ENCODE results near the gene HLA-DMB. TPM values are rescaled to one million over a fixed set of nuclear protein-coding genes. Genes with fewer than 3 reads are reported as not detected.
A peak's percentile ranks its signal among the peaks of the same experiment; 100 is the strongest.

HLA-DMB gene
- total and polyA plus RNA-seq, 10 of the 15 experiments (the other 5 are each of a cell fraction or from before 2014, with no cell fraction given), result 114 to 173 (median 150) TPM

DNA sequence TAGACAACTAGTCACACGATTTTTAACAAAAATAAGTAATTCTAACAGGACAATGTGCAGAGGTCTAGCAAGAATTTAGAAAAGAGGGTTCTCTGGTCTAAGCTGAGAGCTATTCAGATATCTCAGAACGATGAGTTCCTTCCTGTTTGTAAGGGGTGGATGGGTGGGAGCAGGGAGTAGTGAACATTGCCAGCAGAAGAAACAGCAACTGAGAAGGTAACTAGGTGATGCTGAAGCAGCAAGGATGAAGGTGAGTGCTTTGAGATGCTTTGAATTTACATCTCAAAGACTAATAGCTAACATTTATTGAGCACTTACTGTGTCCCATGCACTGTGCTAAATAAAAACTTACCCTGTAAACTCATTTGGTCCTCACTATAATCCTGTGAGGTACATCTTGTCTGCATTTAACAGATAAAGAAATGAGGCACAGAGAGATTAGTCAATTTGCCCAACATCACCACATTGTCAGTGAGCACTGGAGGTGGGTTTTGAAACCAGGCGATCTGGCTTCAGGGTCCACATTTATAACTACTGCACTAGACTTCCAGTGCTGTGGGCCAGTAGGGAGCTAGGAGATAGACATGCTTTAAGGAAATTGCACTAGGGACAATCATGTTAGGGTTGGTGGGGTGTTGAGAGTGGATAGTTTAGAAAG lies 43.3 kb upstream of the HLA-DMB start:
- BruUV-seq (replicated peaks), result no TSS peak
- no peak for FAIRE-seq
- Histone ChIP-seq H3K9me3 (replicated peaks; ENCODE audit: control insufficient read depth, insufficient read depth, low read length) (no peaks in the 10 kb centered on the region), H3K9ac (ENCODE audit: control insufficient read depth, insufficient read depth, low read length) (no peak overlapping the region), H3K79me2 (ENCODE audit: control insufficient read depth, insufficient read depth, low read length) (peaks cover 1% of the 10 kb centered on the region; the same call in 1 of the 2 replicates), H3K27ac (ENCODE audit: control insufficient read depth, insufficient read depth) (no peak overlapping the region), H3K4me2 (ENCODE audit: control insufficient read depth, insufficient read depth) (no peak overlapping the region), H2AFZ (ENCODE audit: control insufficient read depth, low read depth, low read length) (no peak overlapping the region), H3K27me3 (replicated peaks in 1 of 2; ENCODE audit: control insufficient read depth in 2 of 2, insufficient read depth in 2 of 2, low read length in 1 of 2) (no peaks in the 10 kb centered on the region), H3K36me3 (ENCODE audit: control insufficient read depth in 2 of 2, insufficient read depth in 2 of 2, low read length in 1 of 2) (peaks cover 14 to 17% of the 10 kb centered on the region in 2 experiments), H3K4me3 (no peak overlapping the region), H3K4me1 (ENCODE audit: control insufficient read depth, insufficient read depth, low read length) (peaks cover 7% of the 10 kb centered on the region; the same call in 1 of the 2 replicates), H4K20me1 (ENCODE audit: control insufficient read depth, insufficient read depth) (no peaks in the 10 kb centered on the region)
- DNase-seq (ENCODE audit: low read depth, low spot score), result no peak
- no peak for TF ChIP-seq MXI1 (IDR thresholded peaks at IDR 0.05; ENCODE audit: low read depth, low read length)
- CTCF ChIA-PET, result interaction anchor here (0.6 to 9.2 kb wide), 67 partner anchors 9 to 571 kb away, joined by 3 to 367 read pairs (median 5); partner anchors contain the start of genes BRD2, HLA-DMA, HLA-DMB and HLA-DPA1
- SMC1A ChIA-PET (ENCODE audit: uncharacterized antibody, unreplicated experiment), result interaction anchor here (0.7 to 9.4 kb wide), 49 partner anchors 9 to 570 kb away, joined by 3 to 195 read pairs (median 7); partner anchors contain the start of genes BRD2, HLA-DMA, HLA-DMB and HLA-DPB1
- in situ Hi-C loops (cut with MboI) (no loop called here), intact Hi-C loops (cut with micrococcal nuclease; ENCODE audit: unreplicated experiment) (loop anchor here (1.0 to 2.0 kb wide), 4 partner anchors 31 to 146 kb away; partner anchors contain the start of genes HLA-DMA and TAP2)
- RAD21 ChIA-PET (ENCODE audit: unreplicated experiment), result interaction anchor here (0.5 to 9.0 kb wide), 46 partner anchors 9 to 197 kb away, joined by 3 to 135 read pairs (median 5); partner anchors contain the start of genes BRD2, HLA-DMA, HLA-DMB and HLA-DOB
- peak; percentile 10 for ATAC-seq
- 35% methylated on average over 3 of the region's 3 CpGs for WGBS (ENCODE audit: insufficient coverage, insufficient replicate concordance, low lambda C conversion rate, missing lambda C conversion rate)
- POLR2A ChIA-PET, result interaction anchor here (0.5 to 4.8 kb wide), 16 partner anchors 9 to 361 kb away, joined by 3 to 42 read pairs (median 5); partner anchors contain the start of genes BRD2, HLA-DMA and TAP1

- FAIRE-seq, result no peak
- TF ChIP-seq SREBF1 (IDR thresholded peaks at IDR 0.05; ENCODE audit: low read length) (no peak), EED (IDR thresholded peaks at IDR 0.05; ENCODE audit: low read depth) (no peak), BCL11A (IDR thresholded peaks at IDR 0.05; ENCODE audit: low read depth, low read length) (no peak), RELA (IDR thresholded peaks at IDR 0.05; ENCODE audit: borderline replicate concordance, partially characterized antibody) (no peak)
- no peak overlapping the region for H3K4me3 ChIP-seq
- H3K9ac ChIP-seq (ENCODE audit: control insufficient read depth, insufficient read depth, low read length), result no peak overlapping the region
- ATAC-seq, result peak; percentile 2; the same call in 2 of the 3 replicates
- no peak overlapping the region for H3K27ac ChIP-seq (ENCODE audit: control insufficient read depth, insufficient read depth)
- peaks cover 7% of the 10 kb centered on the region; the same call in 1 of the 2 replicates for H3K4me1 ChIP-seq (ENCODE audit: control insufficient read depth, insufficient read depth, low read length)
- H3K27me3 ChIP-seq (replicated peaks in 1 of 2; ENCODE audit: control insufficient read depth in 2 of 2, insufficient read depth in 2 of 2, low read length in 1 of 2), result no peaks in the 10 kb centered on the region
- no peaks in the 10 kb centered on the region for H3K9me3 ChIP-seq (replicated peaks; ENCODE audit: control insufficient read depth, insufficient read depth, low read length)
- intact Hi-C loops (cut with micrococcal nuclease; ENCODE audit: unreplicated experiment) (no loop called here), in situ Hi-C loops (cut with MboI) (no loop called here)
- RAD21 ChIA-PET (ENCODE audit: unreplicated experiment), result interaction anchor here (1.5 to 9.0 kb wide), 14 partner anchors 10 to 144 kb away, joined by 4 to 135 read pairs (median 31); partner anchors contain the start of genes BRD2, HLA-DMA, HLA-DMB and TAP2
- DNase-seq (ENCODE audit: low read depth, low spot score), result no peak
- peaks cover 15 to 22% of the 10 kb centered on the region in 2 experiments for H3K36me3 ChIP-seq (ENCODE audit: control insufficient read depth in 2 of 2, insufficient read depth in 2 of 2, low read length in 1 of 2)
- no TSS peak for BruUV-seq (replicated peaks)
- SMC1A ChIA-PET (ENCODE audit: uncharacterized antibody, unreplicated experiment), result interaction anchor here (1.2 to 9.4 kb wide), 30 partner anchors 10 to 569 kb away, joined by 3 to 195 read pairs (median 10); partner anchors contain the start of genes BRD2, HLA-DMA, HLA-DMB and TAP2
- WGBS (ENCODE audit: insufficient coverage, insufficient replicate concordance, low lambda C conversion rate, missing lambda C conversion rate), result 50% methylated on average over 1 of the region's 1 CpG
- peaks cover 3% of the 10 kb centered on the region; the same call in 1 of the 2 replicates for H4K20me1 ChIP-seq (ENCODE audit: control insufficient read depth, insufficient read depth)
- no peak overlapping the region for H3K4me2 ChIP-seq (ENCODE audit: control insufficient read depth, insufficient read depth)
- CTCF ChIA-PET, result interaction anchor here (0.6 to 9.2 kb wide), 24 partner anchors 12 to 265 kb away, joined by 3 to 367 read pairs (median 13); partner anchors contain the start of genes BRD2, HLA-DMA, HLA-DMB and HLA-DPB1
- no peak overlapping the region for H2AFZ ChIP-seq (ENCODE audit: control insufficient read depth, low read depth, low read length)
- peaks cover 5% of the 10 kb centered on the region for H3K79me2 ChIP-seq (ENCODE audit: control insufficient read depth, insufficient read depth, low read length)
- POLR2A ChIA-PET, result interaction anchor here (1.7 to 4.8 kb wide), 7 partner anchors 9 to 97 kb away, joined by 6 to 42 read pairs (median 12); partner anchors contain the start of gene HLA-DMA
Measured at GRCh38 chr6:32983493-32983848, 42.6 kb upstream of the HLA-DMB start.

Data from GM12878 (cell line).